Hippocampal formation (tissue), 2 donors: ENCODE results near the gene PYGM.

Experiments used
- DNase-seq, 2 donors: peaks; one replicate each; lab custom pipeline; 2025; lab: John Stamatoyannopoulos, UW

Gene PYGM

GRCh38 chr11:64767344-64768299 lies 7.8 kb upstream of the PYGM start:
- peak in 1 of 2 donors; percentile 4 for DNase-seq

GRCh38 chr11:64766881-64767280 lies 7.1 kb upstream of the PYGM start:
- no peak for DNase-seq

- DNase-seq: no peak
Observed at GRCh38 chr11:64765851-64766665, 6.3 kb upstream of the PYGM start.

GRCh38 chr11:64765291-64765850 lies 5.6 kb upstream of the PYGM start:
- DNase-seq: no peak

- no peak for DNase-seq
Observed at GRCh38 chr11:64764753-64765152, 5.0 kb upstream of the PYGM start.

- DNase-seq: no peak
Observed at GRCh38 chr11:64764040-64764611, 4.4 kb upstream of the PYGM start.

GRCh38 chr11:64763526-64764039 lies 3.8 kb upstream of the PYGM start:
- peak in 1 of 2 donors; percentile 34 for DNase-seq

- DNase-seq: peak in 1 of 2 donors; percentile 17
Observed at GRCh38 chr11:64762674-64763525, 3.1 kb upstream of the PYGM start.

GRCh38 chr11:64762277-64762673 lies 2.5 kb upstream of the PYGM start:
- DNase-seq: no peak

GRCh38 chr11:64760759-64761420 lies 1.1 kb upstream of the PYGM start:
- no peak for DNase-seq

GRCh38 chr11:64759131-64759721 lies 548 bp downstream of the PYGM start:
- DNase-seq: no peak

GRCh38 chr11:64758330-64759079 lies 1.3 kb downstream of the PYGM start:
- no peak for DNase-seq

- no peak for DNase-seq
Observed at GRCh38 chr11:64757549-64758329, 2.0 kb downstream of the PYGM start.

- no peak for DNase-seq
Observed at GRCh38 chr11:64755681-64756361, 4.0 kb downstream of the PYGM start.

GRCh38 chr11:64754919-64755662 lies 4.7 kb downstream of the PYGM start:
- no peak for DNase-seq

GRCh38 chr11:64754124-64754918 lies 5.5 kb downstream of the PYGM start:
- no peak for DNase-seq
